Measurements from ENCODE around the gene LRMDA. TPM values are rescaled to one million over a fixed set of nuclear protein-coding genes. Genes with fewer than 3 reads are reported as not detected.

LRMDA gene
- total and polyA plus RNA-seq, 2 donors (not counting 3 experiments of a cell fraction or from before 2014, with no cell fraction given): 9.7 to 18.0 TPM

DNA sequence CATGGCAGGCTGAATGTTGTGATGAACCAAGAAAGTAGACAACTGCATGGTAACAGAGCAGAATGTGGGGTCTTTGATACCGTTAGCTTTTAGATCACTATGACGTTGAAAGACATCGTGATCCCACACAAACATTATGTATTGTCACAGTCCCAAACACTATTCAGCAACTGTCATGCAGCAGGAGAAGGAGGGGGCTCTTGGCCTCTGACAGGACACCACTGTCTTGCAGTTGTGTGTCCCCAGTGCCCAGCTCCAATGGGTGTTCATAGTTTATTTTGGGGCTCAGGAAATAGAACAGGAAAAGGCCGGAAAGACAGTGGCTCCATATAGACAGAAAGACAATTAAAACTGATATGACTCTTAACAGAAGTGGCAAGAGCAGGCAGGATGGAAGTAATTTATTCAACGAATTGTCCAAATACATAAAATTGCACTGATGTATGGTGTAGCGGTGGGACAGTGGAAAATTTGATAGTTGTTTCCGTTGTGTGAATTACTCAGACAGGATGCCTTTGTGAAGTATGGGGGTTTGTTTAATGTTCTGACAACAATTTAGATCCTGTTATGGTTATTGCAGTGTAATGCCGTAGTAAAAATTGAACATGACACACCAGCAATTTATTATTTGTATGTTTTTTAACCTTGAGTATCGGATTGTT lies 292.0 kb downstream of the LRMDA start:
- dilution Hi-C loops (cut with MboI; ENCODE audit: extremely low pct_ligation_motif_present, low sequenced_read_pairs): no loop called here

GRCh38 chr10:75724047-75724446 lies 292.6 kb downstream of the LRMDA start:
- H3K36me3 ChIP-seq (ENCODE audit: control insufficient read depth in 2 of 2, extremely low read depth in 1 of 2, insufficient read depth in 2 of 2, low read length in 2 of 2): no peaks in the 10 kb centered on the region
- dilution Hi-C loops (cut with MboI; ENCODE audit: extremely low pct_ligation_motif_present, low sequenced_read_pairs): no loop called here
- peak overlapping the region; percentile 71 for H3K4me2 ChIP-seq (ENCODE audit: insufficient read depth, low read length)
- FAIRE-seq (no peak), DNase-seq (ENCODE audit: low read depth, low spot score) (no peak)
- H3K4me3 ChIP-seq (replicated peaks in 1 of 3; ENCODE audit: insufficient read depth in 1 of 3, low read depth in 1 of 3, low read length in 3 of 3): no peak overlapping the region
- TF ChIP-seq POLR2A (IDR thresholded peaks at IDR 0.05; ENCODE audit: low read depth, low read length) (no peak), MAX (IDR thresholded peaks at IDR 0.05; ENCODE audit: insufficient read depth, insufficient read length) (no peak), JUN (IDR thresholded peaks at IDR 0.05; ENCODE audit: borderline replicate concordance, insufficient read depth, insufficient read length, low read depth) (no peak), GATA2 (IDR thresholded peaks at IDR 0.05; ENCODE audit: insufficient read depth, insufficient read length, low read depth, low read length) (no peak)
- H3K9ac ChIP-seq (replicated peaks; ENCODE audit: extremely low read depth, insufficient read depth, low read length): no peak overlapping the region
- H3K9me3 ChIP-seq (replicated peaks; ENCODE audit: control insufficient read depth, insufficient read depth, low read length): no peaks in the 10 kb centered on the region
- BruUV-seq (replicated peaks): no TSS peak
- H4K20me1 ChIP-seq (replicated peaks; ENCODE audit: control insufficient read depth, extremely low read depth, insufficient read depth, low read length): no peaks in the 10 kb centered on the region
- H3K27ac ChIP-seq (ENCODE audit: insufficient read depth, low read depth, low read length): peak overlapping the region; percentile 38
- ChIA-PET POLR2A (no interaction called here), CTCF (no interaction called here)
- H3K27me3 ChIP-seq (ENCODE audit: control insufficient read depth in 2 of 2, insufficient read depth in 2 of 2, low read length in 2 of 2): no peaks in the 10 kb centered on the region
- H3K9me1 ChIP-seq (replicated peaks; ENCODE audit: control insufficient read depth, extremely low read depth, insufficient read depth, low read length): no peaks in the 10 kb centered on the region
- H2AFZ ChIP-seq (ENCODE audit: low read depth, low read length): no peak overlapping the region
- no peaks in the 10 kb centered on the region for H3K79me2 ChIP-seq (ENCODE audit: control insufficient read depth, insufficient read depth, low read length)
- intact Hi-C loops (cut with micrococcal nuclease): no loop called here
- peaks cover 18% of the 10 kb centered on the region for H3K4me1 ChIP-seq (ENCODE audit: control insufficient read depth, extremely low read depth, insufficient read depth, low read length)

More for the DNA sequence above, 292.0 kb downstream of the LRMDA start:
- no TSS peak for BruUV-seq (replicated peaks)
- Histone ChIP-seq H3K4me1 (ENCODE audit: control insufficient read depth, extremely low read depth, insufficient read depth, low read length) (peaks cover 18% of the 10 kb centered on the region), H2AFZ (ENCODE audit: low read depth, low read length) (no peak overlapping the region), H3K27ac (ENCODE audit: insufficient read depth, low read depth, low read length) (peak overlapping the region; percentile 38), H3K9me1 (replicated peaks; ENCODE audit: control insufficient read depth, extremely low read depth, insufficient read depth, low read length) (no peaks in the 10 kb centered on the region), H4K20me1 (replicated peaks; ENCODE audit: control insufficient read depth, extremely low read depth, insufficient read depth, low read length) (no peaks in the 10 kb centered on the region), H3K4me3 (replicated peaks in 1 of 3; ENCODE audit: insufficient read depth in 1 of 3, low read depth in 1 of 3, low read length in 3 of 3) (no peak overlapping the region), H3K4me2 (ENCODE audit: insufficient read depth, low read length) (peak overlapping the region; percentile 71), H3K79me2 (ENCODE audit: control insufficient read depth, insufficient read depth, low read length) (no peaks in the 10 kb centered on the region), H3K27me3 (ENCODE audit: control insufficient read depth in 2 of 2, insufficient read depth in 2 of 2, low read length in 2 of 2) (no peaks in the 10 kb centered on the region), H3K36me3 (ENCODE audit: control insufficient read depth in 2 of 2, extremely low read depth in 1 of 2, insufficient read depth in 2 of 2, low read length in 2 of 2) (no peaks in the 10 kb centered on the region), H3K9ac (replicated peaks; ENCODE audit: extremely low read depth, insufficient read depth, low read length) (no peak overlapping the region), H3K9me3 (replicated peaks; ENCODE audit: control insufficient read depth, insufficient read depth, low read length) (no peaks in the 10 kb centered on the region)
- DNase-seq (ENCODE audit: low read depth, low spot score) (peak; percentile 85), FAIRE-seq (peak; percentile 97)
- TF ChIP-seq GATA2 (IDR thresholded peaks at IDR 0.05; ENCODE audit: insufficient read depth, insufficient read length, low read depth, low read length): peak; percentile 51
- TF ChIP-seq POLR2AphosphoS5 (IDR thresholded peaks at IDR 0.05; ENCODE audit: insufficient read depth, low read depth, low read length): no peak
- peak; percentile 33 for TF ChIP-seq FOS (IDR thresholded peaks at IDR 0.05; ENCODE audit: borderline replicate concordance, insufficient read depth, low read length)
- TF ChIP-seq MYC (IDR thresholded peaks at IDR 0.05; ENCODE audit: low read depth, low read length): no peak
- no peak for TF ChIP-seq MAX (IDR thresholded peaks at IDR 0.05; ENCODE audit: insufficient read depth, insufficient read length)
- TF ChIP-seq JUN (IDR thresholded peaks at IDR 0.05; ENCODE audit: borderline replicate concordance, insufficient read depth, insufficient read length, low read depth): peak; percentile 90
- no peak for TF ChIP-seq POLR2A (IDR thresholded peaks at IDR 0.05; ENCODE audit: low read depth, low read length)
- ChIA-PET CTCF (no interaction called here), POLR2A (no interaction called here)
- intact Hi-C loops (cut with micrococcal nuclease): loop anchor here (2.0 kb wide), 2 partner anchors 69 to 323 kb away; partner anchors contain the start of gene ZNF503
